ENCODE results near the gene PTPN23.

The PTPN23 gene

DNA sequence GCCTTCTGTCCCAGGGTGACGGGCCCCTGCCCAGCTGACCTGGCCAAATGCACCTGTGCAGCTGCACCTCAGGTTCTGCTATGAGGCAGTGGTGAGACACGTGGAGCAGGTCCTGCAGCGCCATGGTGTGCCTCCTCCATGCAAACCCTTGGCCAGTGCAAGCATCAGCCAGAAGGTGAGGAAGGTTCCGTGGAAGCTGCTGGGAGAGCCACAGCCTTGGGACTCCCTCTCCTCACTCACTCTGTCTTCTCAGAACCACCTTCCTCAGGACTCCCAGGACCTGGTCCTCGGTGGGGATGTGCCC, 31.6 kb downstream of the PTPN23 start:
- no peak overlapping the region for H3K4me3 ChIP-seq (ENCODE audit: control insufficient read depth, low read depth, low read length)
- no peak for DNase-seq (ENCODE audit: low read depth)
- TF ChIP-seq, protein P1, sequence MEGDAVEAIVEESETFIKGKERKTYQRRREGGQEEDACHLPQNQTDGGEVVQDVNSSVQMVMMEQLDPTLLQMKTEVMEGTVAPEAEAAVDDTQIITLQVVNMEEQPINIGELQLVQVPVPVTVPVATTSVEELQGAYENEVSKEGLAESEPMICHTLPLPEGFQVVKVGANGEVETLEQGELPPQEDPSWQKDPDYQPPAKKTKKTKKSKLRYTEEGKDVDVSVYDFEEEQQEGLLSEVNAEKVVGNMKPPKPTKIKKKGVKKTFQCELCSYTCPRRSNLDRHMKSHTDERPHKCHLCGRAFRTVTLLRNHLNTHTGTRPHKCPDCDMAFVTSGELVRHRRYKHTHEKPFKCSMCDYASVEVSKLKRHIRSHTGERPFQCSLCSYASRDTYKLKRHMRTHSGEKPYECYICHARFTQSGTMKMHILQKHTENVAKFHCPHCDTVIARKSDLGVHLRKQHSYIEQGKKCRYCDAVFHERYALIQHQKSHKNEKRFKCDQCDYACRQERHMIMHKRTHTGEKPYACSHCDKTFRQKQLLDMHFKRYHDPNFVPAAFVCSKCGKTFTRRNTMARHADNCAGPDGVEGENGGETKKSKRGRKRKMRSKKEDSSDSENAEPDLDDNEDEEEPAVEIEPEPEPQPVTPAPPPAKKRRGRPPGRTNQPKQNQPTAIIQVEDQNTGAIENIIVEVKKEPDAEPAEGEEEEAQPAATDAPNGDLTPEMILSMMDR (conservative IDR thresholded peaks at IDR 0.05; ENCODE audit: control insufficient read depth, insufficient read depth, low read depth, low read length) = no peak

DNA sequence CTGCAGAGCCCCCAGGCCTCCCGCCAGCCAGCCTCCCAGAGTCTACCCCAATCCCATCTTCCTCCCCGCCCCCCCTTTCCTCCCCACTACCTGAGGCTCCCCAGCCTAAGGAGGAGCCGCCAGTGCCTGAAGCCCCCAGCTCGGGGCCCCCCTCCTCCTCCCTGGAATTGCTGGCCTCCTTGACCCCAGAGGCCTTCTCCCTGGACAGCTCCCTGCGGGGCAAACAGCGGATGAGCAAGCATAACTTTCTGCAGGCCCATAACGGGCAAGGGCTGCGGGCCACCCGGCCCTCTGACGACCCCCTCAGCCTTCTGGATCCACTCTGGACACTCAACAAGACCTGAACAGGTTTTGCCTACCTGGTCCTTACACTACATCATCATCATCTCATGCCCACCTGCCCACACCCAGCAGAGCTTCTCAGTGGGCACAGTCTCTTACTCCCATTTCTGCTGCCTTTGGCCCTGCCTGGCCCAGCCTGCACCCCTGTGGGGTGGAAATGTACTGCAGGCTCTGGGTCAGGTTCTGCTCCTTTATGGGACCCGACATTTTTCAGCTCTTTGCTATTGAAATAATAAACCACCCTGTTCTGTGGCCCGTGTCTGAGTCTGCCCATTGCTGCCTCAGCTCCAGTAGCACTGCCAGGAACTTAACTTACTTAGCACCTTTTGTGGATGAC, 32.2 kb downstream of the PTPN23 start:
- H3K4me3 ChIP-seq (ENCODE audit: control insufficient read depth, low read depth, low read length) = no peak overlapping the region
- no peak for DNase-seq (ENCODE audit: low read depth)
- TF ChIP-seq, protein P1 (conservative IDR thresholded peaks at IDR 0.05; ENCODE audit: control insufficient read depth, insufficient read depth, low read depth, low read length) = no peak

DNA sequence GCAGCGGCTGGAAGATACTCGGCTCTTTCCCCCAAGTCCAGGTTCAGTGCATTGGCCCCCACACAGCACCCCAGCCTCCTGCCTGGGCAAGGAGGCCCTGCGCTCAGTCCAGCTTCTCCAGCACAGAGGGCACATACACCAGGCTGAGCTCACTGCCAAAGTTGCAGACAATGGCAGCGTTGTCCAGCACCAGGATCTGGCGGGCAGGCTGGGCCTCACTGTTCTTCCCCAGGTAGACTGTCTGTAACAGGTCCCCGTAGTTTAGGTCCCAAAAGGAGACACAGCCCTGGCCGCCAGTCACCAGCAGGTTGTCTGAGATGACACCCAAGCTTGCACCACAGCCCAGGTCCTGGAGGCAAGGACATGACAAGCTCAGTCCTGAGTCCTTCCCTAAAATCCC, 32.9 kb downstream of the PTPN23 start:
- TF ChIP-seq, protein P1 (conservative IDR thresholded peaks at IDR 0.05; ENCODE audit: control insufficient read depth, insufficient read depth, low read depth, low read length) = no peak
- no peak for DNase-seq (ENCODE audit: low read depth)
- H3K4me3 ChIP-seq (ENCODE audit: control insufficient read depth, low read depth, low read length) = no peak overlapping the region

DNA sequence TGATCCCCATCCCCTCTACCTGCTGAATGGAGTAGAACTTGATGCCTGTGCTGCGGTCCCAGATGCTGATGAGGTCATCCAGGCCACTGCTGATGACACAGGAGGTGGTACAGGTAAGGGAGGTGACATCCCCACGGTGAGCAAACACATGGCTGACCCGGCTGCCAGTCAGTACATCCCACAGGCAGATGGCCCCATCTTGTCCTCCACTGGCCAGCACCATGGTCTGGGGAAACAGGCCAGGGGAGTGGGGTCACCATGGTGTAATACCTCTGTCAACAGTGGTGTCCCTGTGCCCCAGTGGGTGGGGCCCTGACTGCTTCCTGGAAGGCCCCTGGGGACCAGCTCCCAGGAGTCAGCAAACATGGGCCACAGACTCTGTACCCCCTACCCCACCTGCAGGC, 33.3 kb downstream of the PTPN23 start:
- no peak for DNase-seq (ENCODE audit: low read depth)
- TF ChIP-seq, protein P1 (conservative IDR thresholded peaks at IDR 0.05; ENCODE audit: control insufficient read depth, insufficient read depth, low read depth, low read length) = no peak
- no peak overlapping the region for H3K4me3 ChIP-seq (ENCODE audit: control insufficient read depth, low read depth, low read length)

DNA sequence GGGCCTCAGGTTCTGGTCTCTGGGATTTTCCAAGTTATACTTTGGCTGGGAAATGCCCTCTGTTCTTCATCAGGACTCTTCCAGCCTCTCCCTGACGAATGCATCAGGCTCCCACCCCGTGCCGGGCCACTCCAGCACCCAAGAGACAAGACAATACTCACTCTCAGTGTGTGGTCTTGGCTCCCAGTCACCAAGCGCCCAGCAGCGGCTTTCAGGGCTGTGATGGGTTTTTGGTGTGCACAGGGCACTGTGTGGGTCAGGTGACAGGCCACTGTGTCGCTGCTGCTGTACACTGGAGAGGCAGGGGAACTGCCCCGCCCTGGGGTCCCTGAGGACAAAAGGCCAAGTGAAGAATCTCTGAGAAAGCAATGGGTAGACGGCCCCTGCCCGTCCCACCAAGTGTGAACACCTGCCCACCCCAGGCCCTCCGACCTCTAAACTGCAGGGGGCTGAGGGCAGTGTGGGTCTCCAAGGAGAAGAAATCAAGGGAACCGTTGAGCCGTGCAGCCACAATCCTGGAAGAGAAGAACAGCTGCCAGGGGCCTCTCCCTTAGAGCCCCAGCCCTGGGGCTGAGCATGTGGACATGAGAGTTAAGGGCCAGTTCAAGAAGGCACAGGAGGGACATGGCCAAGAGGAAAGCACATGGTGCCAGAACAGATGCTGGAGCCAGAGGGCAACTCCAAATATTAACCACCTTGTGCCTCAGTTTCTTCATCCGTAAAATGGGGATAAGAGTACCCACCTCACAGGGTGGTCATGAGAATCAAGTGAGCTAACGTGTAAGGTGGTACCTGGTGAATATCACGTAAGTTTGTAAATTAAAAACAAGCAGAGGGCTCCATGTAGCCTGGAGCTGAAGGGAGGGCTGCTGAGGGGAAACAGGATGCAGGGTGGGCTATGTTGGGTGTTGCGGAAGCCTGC, 34.1 kb downstream of the PTPN23 start:
- H3K4me3 ChIP-seq (ENCODE audit: control insufficient read depth, low read depth, low read length) = no peak overlapping the region
- TF ChIP-seq, protein P1 (conservative IDR thresholded peaks at IDR 0.05; ENCODE audit: control insufficient read depth, insufficient read depth, low read depth, low read length) = no peak
- no peak for DNase-seq (ENCODE audit: low read depth)

DNA sequence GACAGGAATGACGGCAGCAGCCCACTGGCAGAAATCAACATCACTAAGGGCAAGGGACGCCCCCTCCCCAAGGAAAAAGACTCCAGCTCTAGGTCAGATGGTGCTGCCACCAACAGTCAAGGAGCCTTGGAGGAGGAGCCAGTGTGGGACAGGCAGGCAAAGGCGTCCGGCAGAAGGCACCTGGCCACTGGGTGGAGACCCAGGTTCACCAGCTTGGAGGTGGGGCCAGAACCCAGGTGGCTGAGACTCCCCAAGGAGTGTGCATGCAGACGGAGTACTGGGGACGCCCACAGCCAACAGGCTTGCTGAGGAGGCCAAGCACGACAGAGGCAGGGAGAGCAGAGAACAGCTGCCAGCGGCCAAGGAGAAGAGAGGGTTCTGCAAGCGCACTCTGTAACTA, 35.2 kb downstream of the PTPN23 start:
- no peak for DNase-seq (ENCODE audit: low read depth)
- TF ChIP-seq, protein P1 (conservative IDR thresholded peaks at IDR 0.05; ENCODE audit: control insufficient read depth, insufficient read depth, low read depth, low read length) = no peak
- no peak overlapping the region for H3K4me3 ChIP-seq (ENCODE audit: control insufficient read depth, low read depth, low read length)

All from fibroblast of mammary gland (primary cell).